Heart left ventricle (tissue), 16 donors: ENCODE data around the gene AKAIN1. TPM values are rescaled to one million over a fixed set of nuclear protein-coding genes. Genes with fewer than 3 reads are reported as not detected.
A peak's percentile ranks its signal among the peaks of the same experiment; 100 is the strongest.

ENCODE experiments used
- ATAC-seq, 4 donors: fragments of 200-7000 bp; cut with Tn5 transposase; one replicate each; pipeline ENCODE4 v1.9.1; 2020 to 2022; ENCODE audit warnings: moderate library complexity in 4 of 4, mild to moderate bottlenecking in 3 of 4, moderate number of reproducible peaks in 1 of 4
- DNase-seq, 5 donors: peaks; one replicate each; pipeline ENCODE4 v3.0.0-alpha.2; 2020
- H3K27ac ChIP-seq, 12 donors: fragments of 200-600 bp; sonication (generic) in 4 of 12; one replicate each; pipeline versions ENCODE4 v1.5.0 to v1.8.0; 2016 to 2022; ENCODE audit warnings: mild to moderate bottlenecking in 2 of 12
- H3K27me3 ChIP-seq, 9 donors: fragments of 200-600 bp; sonication (generic) in 2 of 9; one replicate each; pipeline versions ENCODE4 v1.5.1 to v1.8.0; 2016 to 2022; ENCODE audit warnings: mild to moderate bottlenecking in 3 of 9
- H3K36me3 ChIP-seq, 9 donors: fragments of 200-600 bp; sonication (generic) in 2 of 9; one replicate each; pipeline versions ENCODE4 v1.5.0 to v1.8.0; 2018 to 2022; ENCODE audit warnings: mild to moderate bottlenecking in 2 of 9
- H3K4me1 ChIP-seq, 12 donors: fragments of 200-600 bp; sonication (generic) in 4 of 12; one replicate each; pipeline versions ENCODE4 v1.5.0 to v1.8.0; 2016 to 2022; ENCODE audit warnings: mild to moderate bottlenecking in 3 of 12
- H3K4me3 ChIP-seq, 12 donors: fragments of 200-600 bp; sonication (generic) in 4 of 12; one replicate each; pipeline versions ENCODE4 v1.5.0 to v1.8.0; 2017 to 2022; ENCODE audit warnings: mild to moderate bottlenecking in 9 of 12, moderate library complexity in 4 of 12
- H3K9me3 ChIP-seq, 12 donors: fragments of 200-600 bp; sonication (generic) in 4 of 12; one replicate each; pipeline versions ENCODE4 v1.5.0 to v1.8.0; 2016 to 2022; ENCODE audit warnings: mild to moderate bottlenecking in 1 of 12
- CTCF ChIP-seq, 12 donors: fragments of 200-600 bp; sonication (generic) in 4 of 12; IDR thresholded peaks; one replicate each; pipeline versions ENCODE4 v1.5.0 to v1.8.0; 2018 to 2022; ENCODE audit warnings: antibody characterized with exemption in 12 of 12, mild to moderate bottlenecking in 5 of 12
- POLR2A ChIP-seq, 2 donors: fragments of 450-650 bp; IDR thresholded peaks; one replicate each; pipeline ENCODE4 v1.6.1; 2017; ENCODE audit warnings: antibody characterized with exemption in 2 of 2, mild to moderate bottlenecking in 2 of 2, moderate library complexity in 2 of 2
- WGBS, 4 donors: extraction: QIAGEN DNeasy Blood & Tissue Kit in 2 of 4; methylation state at CpG; one replicate each; pipeline versions ENCODE4 v1.1.5 to v1.1.7; 2013 to 2018; 5-methylcytosine and 5-hydroxymethylcytosine counted together
- intact Hi-C, 10 donors: fragments of 100-400 bp; cut with DNase I; formaldehyde crosslinking; loops; one replicate each; pipeline versions ENCODE4 v1.11.1 to v1.14.2; 2022
- polyA plus RNA-seq, 2 donors: library from polyadenylated mRNA; stranded (reverse); fragments of 200-250 nt; gene quantifications; one replicate each; pipeline ENCODE4 v1.2.3, GENCODE V29; 2013
- total RNA-seq, 9 donors: library from RNA; depleted of rRNA in 2 of 9; stranded (reverse); fragments of >200 nt in 2 of 9; fragmentation: NEBNext Ultra II Directional in 3 of 9; extraction: Animal tissue kit (Norgen Biotek cat#: 25700) in 3 of 9; gene quantifications; one replicate each; pipeline versions ENCODE4 v1.1.0 to v1.2.4, GENCODE V29; 2016 to 2023
- donor health status: ischemic (EF 13 %, LVEDD 7.1; RV severe dilation, severe dysfunction).
- donor health status: healthy with polysubstance abuse.
- donor health status: DM: no; HTN: yes; CAD: no.
- donor health status: DM: no; HTN: no; CAD: no.
- donor health status: ischemic (EF 25% LVEDD 6.9; RV normal size, moderate dysfunction).
- donor health status: ischemic (EF 25% LVEDD 5.7; RV mildly dilated, moderate dysfunction).
- donor health status: healthy.
- donor health status: DM: yes; HTN: yes; CAD: no.
- donor health status: ischemic (EF 35%, LVEDD 5.7; RV mildly dilated, moderate dysfunction).
- donor health status: nonischemic (EF 11% LVEDD 7.7; RV severe dilation, severe dysfunction).
- donor health status: DM: yes; HTN: yes; CAD: no.
- donor health status: PGD.
- donor health status: ischemic (EF 29% LVEDD 5.4; RV normal size, mild dysfunction).
- donor health status: nonischemic (EF 23%, LVEDD 6.1; RV moderate dilation, normal function).

The AKAIN1 gene
- total and polyA plus RNA-seq, 11 donors = not detected

- intact Hi-C loops = no loop called here
- ATAC-seq (no peak), DNase-seq (no peak)
- Histone ChIP-seq H3K9me3 (no peaks in the 10 kb centered on the region), H3K4me3 (no peak overlapping the region), H3K27me3 (no peaks in the 10 kb centered on the region), H3K4me1 (no peaks in the 10 kb centered on the region), H3K36me3 (no peaks in the 10 kb centered on the region), H3K27ac (no peak overlapping the region)
- no peak for TF ChIP-seq POLR2A (IDR thresholded peaks at IDR 0.05)
- 61 to 76% (median 72%) methylated on average over 4 of the region's 4 CpGs for WGBS, 4 donors
These were observed 51.0 kb downstream of the AKAIN1 start for GRCh38 chr18:5146093-5146492.

DNA sequence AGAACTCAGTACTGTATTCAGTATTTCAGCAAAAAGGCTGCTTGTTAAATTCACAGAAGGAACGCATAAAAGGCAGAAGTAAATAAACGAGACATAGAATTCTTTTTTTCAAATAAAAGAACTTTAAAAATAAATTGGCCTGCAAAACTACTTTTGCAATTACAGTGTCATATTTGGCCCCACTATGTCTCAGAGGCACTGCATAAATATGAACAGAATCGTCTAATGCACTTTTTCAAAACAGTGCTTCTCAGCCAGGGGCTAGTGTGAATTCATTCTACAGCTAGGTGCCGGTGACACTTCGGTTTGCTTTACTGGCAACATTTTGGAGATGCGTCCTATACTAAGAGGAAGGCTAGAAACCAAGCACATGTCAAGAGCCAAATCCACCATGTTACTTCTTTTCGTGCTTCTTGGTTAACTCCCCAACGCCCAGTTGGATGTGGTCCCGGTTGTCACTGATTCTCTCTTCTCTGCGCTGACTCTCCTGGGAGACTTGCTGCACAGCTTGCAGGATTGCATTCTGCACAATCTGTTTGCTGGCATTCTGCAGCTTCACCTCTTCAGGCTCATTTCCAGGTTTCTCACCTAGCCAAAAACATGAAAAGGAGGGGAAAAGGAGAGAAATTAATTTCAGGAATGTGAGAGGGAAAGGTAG is 51.8 kb downstream of the AKAIN1 start:
- DNase-seq (peak in 1 of 5 donors; percentile 32), ATAC-seq (no peak)
- TF ChIP-seq CTCF (IDR thresholded peaks at IDR 0.05) = no peak
- TF ChIP-seq POLR2A (IDR thresholded peaks at IDR 0.05) = no peak
- WGBS, 4 donors = 60 to 78% (median 71%) methylated on average over 10 of the region's 10 CpGs
- intact Hi-C loops = no loop called here
- Histone ChIP-seq H3K36me3 (no peaks in the 10 kb centered on the region), H3K9me3 (no peaks in the 10 kb centered on the region), H3K4me3 (no peak overlapping the region), H3K27ac (no peak overlapping the region), H3K27me3 (no peaks in the 10 kb centered on the region), H3K4me1 (no peaks in the 10 kb centered on the region)

DNA sequence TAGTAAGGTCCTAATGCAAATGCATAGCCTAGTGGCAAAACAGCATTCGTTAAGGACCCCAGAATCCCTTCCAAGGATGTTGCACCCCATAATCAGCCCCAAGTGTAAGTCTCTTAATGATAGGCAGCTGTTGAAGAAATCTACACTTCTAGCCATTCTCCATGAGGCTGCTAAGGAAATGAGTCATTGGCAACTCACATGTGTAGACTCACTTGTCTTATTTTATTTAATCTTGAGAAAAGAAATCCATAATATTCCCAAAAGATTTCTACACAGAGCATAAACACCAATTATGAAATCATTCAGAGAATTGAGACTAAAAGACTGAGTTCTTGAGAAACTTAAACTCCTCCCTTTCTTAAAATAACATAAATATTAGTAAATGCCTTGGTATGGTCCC is 52.4 kb downstream of the AKAIN1 start:
- intact Hi-C loops = no loop called here
- H3K36me3 ChIP-seq = no peaks in the 10 kb centered on the region
- TF ChIP-seq POLR2A (IDR thresholded peaks at IDR 0.05) (no peak), CTCF (IDR thresholded peaks at IDR 0.05) (no peak)
- ATAC-seq (peak in 2 of 4 donors; percentile 42 to 72), DNase-seq (no peak)
- no peak overlapping the region for H3K4me3 ChIP-seq
- H3K4me1 ChIP-seq = no peaks in the 10 kb centered on the region
- H3K27ac ChIP-seq = peak overlapping the region in 1 of 12 donors; percentile 13
- WGBS, 4 donors = 50 to 63% (median 58%) methylated on average over 1 of the region's 1 CpG
- no peaks in the 10 kb centered on the region for H3K9me3 ChIP-seq
- H3K27me3 ChIP-seq = no peaks in the 10 kb centered on the region

- no peaks in the 10 kb centered on the region for H3K4me1 ChIP-seq
- WGBS, 4 donors = 56 to 67% (median 61%) methylated on average over 2 of the region's 2 CpGs
- ATAC-seq (no peak), DNase-seq (no peak)
- H3K36me3 ChIP-seq = no peaks in the 10 kb centered on the region
- H3K27ac ChIP-seq = no peak overlapping the region
- TF ChIP-seq POLR2A (IDR thresholded peaks at IDR 0.05) (no peak), CTCF (IDR thresholded peaks at IDR 0.05) (no peak)
- H3K9me3 ChIP-seq = no peaks in the 10 kb centered on the region
- H3K27me3 ChIP-seq = no peaks in the 10 kb centered on the region
- H3K4me3 ChIP-seq = no peak overlapping the region
- intact Hi-C loops = no loop called here
These were observed 54.2 kb downstream of the AKAIN1 start for GRCh38 chr18:5142859-5143258.

- no peak overlapping the region for H3K27ac ChIP-seq
- no peaks in the 10 kb centered on the region for H3K4me1 ChIP-seq
- ATAC-seq (no peak), DNase-seq (no peak)
- no peaks in the 10 kb centered on the region for H3K36me3 ChIP-seq
- TF ChIP-seq POLR2A (IDR thresholded peaks at IDR 0.05) = no peak
- no peak for TF ChIP-seq CTCF (IDR thresholded peaks at IDR 0.05)
- intact Hi-C loops = no loop called here
- no peaks in the 10 kb centered on the region for H3K27me3 ChIP-seq
- H3K9me3 ChIP-seq = no peaks in the 10 kb centered on the region
- H3K4me3 ChIP-seq = no peak overlapping the region
- 73 to 79% (median 75%) methylated on average over 4 of the region's 4 CpGs for WGBS, 4 donors
These were observed 54.9 kb downstream of the AKAIN1 start for GRCh38 chr18:5142131-5142530.
